Tongue (tissue), 2 donors: ENCODE results near the gene ZMIZ1. TPM values are rescaled to one million over a fixed set of nuclear protein-coding genes. Genes with fewer than 3 reads are reported as not detected.

Experiments used
- DNase-seq: peaks from one replicate; pipeline ENCODE4 v3.0.0-alpha.2; 2015
- total RNA-seq: library from RNA; depleted of rRNA; stranded (reverse); fragments of >200 nt; gene quantifications from one replicate; pipeline ENCODE4 v1.2.3, GENCODE V29; 2014

ZMIZ1 gene
- total RNA-seq, 1 donor from 2014 or later, result 31.6 TPM

DNA sequence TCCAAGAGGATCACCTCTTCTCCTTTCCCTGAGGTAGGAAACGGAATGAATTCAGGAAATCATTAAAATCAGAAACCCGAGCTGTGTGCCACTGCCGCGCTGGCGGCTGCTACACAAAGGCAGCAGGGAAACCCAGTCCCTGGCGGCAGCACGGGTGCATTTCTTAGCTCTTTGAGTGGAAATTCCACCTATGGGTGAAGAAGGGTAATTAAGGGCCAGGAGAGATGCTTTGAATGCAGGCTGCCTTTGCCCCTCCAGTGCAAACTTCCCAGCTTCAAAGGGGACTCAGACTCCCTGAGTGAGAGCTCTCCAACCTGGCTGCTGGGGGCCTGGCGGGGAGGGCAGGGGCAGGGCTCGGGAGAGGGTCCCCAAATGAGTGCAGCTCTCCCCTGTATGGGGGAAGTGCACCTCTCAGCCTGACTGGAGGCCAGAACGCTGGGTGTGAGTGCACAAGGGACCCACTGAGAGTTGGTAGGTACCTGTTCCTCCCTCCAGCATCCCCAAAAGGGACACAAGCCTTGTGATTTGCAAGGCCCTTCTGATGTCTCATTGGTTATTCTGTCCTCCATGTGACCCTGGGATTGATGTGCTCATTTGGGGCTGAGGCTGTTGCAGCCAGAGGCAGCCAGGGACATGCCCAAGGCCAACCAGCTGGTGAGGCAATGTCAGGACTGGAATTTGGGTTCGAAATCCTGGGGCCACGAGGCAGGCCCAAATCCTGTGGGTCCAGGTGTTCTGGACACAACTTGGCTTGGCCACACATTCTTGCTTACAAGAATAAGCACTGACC is 16.3 kb upstream of the ZMIZ1 start:
- no peak for DNase-seq

DNA sequence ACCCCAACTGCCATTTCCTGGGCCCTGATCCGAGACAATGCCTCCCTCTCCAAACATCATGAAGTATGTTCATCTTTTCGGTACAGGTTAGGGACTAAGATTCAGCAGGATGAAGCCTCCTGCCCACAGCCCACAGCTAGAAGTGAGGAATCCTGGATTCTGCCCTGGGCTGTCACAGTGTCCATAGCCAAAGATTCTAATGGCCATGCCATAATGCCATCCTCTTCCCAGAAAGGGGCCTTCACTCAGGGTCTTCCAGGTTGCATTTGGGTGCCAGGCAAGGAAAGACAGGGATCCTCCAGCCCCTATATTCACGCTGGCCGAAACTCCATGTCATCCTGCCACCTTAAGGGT is 15.7 kb upstream of the ZMIZ1 start:
- no peak for DNase-seq

DNA sequence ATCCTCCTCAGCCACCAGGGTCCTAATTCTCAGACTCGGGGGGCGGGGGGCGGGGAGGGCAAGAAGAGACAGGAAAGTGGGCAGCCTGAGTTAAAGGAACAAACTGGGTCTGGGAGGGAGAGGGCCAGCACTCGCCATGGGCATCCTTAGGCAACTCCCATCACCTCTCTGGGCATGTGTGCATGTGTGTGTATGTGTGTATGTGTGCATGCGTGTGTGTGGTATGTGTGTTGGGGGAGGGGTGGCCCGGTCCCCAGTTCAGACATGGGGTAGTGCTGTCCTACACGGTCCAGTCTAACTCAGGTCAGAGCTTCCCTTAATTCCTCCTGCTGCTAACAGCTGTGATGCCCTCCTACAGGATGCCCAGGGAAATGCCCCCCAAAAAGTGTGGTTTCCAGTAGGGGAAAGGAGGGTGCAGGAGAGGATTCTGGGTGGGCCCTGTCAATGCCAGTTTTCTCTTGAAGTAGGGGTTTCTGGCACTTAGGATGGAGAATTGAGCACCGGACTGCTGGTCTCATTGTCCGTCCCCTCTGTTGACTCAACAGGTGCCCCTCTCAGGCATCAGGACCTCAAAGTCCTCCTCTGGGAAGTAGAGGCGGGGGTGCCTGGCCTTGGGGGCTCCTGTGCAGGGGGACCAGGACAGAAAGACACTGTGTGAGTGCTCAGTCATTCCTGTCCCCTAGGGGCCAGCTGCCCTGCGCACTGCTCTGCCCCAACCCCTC is 15.1 kb upstream of the ZMIZ1 start:
- no peak for DNase-seq

DNA sequence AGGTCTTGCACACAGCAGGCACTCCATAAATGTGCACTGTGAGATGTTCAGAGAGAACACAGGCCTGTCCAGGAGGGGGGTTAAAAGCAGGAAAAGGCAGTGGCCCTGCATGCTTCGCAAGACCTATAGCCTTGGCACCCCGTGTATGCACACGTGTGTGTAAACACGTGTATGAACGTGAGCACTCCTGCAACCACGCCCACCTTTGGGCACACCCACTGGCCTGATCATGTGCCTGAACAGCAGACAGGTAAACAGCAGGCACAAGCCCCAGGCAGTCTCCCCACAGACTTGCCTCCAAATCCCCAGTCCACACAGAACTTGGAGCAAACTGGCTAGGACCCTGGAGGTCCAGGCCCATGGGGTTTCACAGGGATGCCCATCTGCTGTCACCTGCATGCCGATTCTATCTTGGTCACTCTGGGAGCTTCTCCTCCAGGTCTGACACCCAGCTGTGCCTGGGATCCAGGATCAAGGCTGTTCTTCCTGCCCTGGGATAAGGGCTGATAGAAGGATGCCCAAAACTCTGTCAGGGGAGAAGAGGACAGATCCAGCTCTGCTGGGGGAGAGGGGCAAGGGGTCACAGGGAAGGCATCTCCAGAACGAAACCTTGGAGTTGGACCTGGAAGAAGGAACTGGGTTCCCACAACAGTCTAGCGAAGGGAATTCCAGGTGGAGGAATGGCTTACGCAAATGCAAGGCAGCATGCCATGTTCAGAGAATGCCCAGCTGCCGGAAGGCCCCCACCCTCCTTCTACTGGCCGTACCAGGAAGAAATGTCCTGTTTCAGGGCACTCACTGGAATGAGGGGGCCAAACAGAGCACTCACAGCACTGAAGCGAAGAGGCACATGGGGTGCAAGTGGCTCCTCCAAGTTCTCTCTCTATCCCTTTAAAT is 14.3 kb upstream of the ZMIZ1 start:
- DNase-seq, result no peak

DNA sequence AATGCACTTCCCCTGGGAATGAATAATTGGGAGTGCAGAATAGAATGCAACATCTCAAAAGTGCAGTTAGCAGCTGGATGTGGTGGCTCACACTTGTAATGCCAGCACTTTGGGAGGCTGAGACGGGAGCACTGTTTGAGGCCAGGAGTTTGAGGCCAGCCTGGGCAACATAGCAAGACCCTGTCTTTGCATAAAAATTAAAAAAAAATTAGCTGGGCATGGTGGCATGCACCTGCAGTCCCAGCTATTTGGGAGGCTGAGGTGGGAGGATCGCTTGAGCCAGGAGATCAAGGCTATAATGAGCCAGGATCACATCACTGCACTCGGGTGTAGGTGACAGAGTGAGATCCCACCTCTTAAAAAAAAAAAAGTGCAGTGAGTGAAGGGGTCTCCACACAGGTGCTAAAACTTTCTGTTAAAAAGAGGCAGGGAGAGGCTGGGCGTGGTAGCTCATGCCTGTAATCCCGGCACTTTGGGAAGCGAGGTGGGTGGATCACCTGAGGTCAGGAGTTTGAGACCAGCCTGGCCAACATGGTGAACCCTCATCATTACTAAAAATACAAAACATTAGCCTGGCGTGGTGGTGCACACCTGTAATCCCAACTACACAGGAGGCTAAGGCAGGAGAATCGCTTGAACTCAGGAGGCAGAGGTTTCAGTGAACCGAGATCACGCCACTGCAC is 13.5 kb upstream of the ZMIZ1 start:
- DNase-seq, result no peak

DNA sequence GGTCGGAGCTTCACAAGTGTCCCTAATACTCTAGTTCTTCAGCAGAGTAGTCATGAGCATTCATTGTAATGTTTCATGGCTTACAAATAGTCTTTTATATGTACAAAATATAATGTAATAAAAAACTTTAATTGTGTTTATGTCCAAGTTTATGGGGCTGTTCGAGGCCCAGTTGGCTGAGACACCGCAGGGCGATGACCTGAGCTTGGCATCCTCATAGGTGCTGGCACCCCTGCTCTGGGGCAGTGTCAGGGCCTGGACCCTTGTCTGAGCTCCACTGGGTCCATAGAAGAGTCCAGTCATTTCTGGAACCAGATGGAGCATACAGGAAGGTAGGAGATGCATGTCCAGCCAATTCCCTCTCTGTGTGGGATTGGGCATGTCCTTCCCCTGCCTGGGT is 12.9 kb upstream of the ZMIZ1 start:
- DNase-seq, result no peak

DNA sequence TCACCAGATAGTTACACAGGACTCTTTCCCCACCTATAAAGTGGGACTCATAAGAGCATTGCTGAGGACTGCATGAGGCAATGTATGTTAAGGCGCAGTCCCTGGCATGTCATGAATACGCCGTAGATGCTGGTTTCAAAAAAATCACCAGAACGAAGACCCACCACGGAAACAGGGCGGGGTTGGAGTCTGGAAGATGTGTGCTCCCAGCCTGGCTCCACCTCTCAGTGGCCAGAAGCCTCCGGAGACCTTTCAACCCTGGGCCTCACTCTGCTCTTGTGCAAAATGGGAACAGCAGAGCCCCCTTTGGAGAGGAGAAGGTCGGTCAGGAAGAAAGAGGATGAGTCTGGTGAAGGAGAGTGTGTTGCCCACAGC is 12.4 kb upstream of the ZMIZ1 start:
- DNase-seq, result no peak

DNA sequence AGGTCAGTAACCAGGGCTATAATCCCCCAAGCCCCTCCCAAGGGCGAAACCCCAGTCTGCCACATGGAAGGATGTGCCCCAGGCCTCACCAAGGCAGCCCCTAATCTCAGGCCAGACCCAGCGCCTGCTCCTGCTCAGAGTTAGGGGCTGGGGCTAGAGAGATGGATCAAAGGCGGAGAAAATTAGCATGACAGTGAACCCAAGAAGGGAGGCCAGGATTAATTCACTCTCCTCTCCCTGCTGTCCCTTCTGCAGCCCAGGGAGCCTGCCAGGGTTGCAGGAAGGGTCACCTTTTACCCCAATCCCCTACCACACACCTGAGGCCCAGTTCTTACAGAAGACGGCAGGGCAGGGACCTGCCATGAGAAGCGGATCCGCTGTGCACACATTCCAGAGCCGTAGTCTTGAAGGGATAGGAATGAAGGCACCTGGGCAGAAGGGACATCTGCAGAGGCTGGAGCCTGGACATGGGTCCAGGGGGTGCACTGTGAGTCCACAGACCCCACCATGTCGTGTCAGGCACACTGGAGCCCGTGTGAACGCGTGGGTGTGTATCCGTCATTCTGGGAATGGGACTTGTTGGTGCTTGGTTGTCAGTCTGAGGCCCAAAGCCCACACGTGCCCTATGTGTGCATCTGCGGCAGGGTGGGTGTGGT is 11.9 kb upstream of the ZMIZ1 start:
- DNase-seq, result no peak

DNA sequence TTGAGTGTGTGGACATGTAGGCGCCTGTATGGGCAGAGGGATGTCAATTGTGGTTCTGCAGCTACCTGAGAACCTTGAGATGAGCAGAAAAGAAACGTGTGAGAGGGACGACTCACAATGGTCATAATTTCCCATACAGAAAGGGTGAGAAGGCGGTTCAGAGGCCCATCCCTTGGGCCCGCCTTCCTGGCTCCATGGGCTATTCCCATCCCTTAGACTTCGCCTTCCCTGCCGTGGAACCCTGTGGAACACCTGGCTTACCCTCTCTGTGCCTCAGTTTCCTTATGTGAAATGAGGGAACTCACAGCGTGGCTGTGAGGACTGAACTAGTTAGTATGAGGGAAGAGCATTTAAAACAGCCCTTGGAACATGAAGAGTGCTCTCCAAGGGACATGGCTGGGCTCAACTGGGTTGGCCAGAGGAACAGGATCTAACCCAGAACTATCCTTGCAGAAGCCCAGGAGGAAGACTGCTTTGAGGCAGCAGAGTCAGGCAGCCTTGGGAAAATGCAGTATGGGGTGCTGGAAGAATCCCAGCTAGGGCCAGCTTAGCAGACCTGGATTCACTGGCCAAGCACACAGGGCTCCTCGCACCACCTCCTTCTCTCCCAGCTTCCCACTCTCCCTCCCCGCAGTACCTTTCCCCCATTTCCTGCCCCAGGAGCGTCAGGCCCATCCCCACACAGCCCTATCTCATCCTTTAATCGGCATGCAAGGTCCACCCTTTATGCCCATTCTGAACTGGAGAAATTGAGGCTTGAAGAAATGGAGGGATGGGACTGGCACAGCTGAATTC is 11.1 kb upstream of the ZMIZ1 start:
- no peak for DNase-seq

DNA sequence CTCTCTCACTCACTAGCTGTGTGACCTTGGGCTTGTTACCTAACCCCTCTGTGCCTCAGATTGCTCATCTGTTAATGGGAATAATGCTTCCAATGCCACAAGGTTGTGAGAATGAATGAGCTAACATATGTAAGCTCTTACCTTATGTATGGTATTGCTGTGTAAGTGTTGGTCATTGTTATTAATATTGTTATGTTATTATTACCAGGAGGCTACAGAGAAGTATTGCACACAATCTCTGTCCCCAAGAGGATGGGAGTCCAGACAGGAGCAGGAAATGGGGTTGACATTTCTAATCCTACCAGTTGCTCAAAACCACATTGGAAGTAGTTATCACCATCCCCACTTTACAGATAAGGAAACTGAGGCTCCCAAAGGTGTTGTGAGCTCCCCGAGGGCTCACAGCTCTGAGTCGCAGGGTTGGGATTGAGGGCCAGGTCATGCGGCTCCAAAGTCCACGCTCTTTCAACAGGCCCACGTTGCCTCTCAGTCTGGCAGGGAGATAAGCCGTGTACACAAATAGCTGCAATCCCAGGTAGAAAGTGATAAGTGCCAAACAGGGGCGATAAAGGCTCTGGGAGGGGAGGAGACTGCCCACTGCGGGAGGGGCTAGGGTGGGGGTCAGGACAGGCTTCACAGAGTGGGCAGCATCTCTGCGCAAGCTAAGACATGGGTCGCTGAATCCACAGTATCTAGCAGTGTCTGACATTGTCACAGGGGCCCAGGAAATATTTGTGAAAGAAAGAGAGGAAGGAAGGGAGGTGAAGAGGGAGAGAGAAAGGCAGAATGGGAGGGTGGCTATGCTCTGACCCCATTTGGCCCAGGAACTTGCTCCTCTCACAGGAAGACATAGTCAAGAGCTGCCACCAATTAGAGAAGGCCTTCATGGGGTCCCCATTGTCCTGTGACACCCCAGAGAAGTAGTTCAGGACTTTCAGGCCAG is 9.6 kb upstream of the ZMIZ1 start:
- no peak for DNase-seq

DNA sequence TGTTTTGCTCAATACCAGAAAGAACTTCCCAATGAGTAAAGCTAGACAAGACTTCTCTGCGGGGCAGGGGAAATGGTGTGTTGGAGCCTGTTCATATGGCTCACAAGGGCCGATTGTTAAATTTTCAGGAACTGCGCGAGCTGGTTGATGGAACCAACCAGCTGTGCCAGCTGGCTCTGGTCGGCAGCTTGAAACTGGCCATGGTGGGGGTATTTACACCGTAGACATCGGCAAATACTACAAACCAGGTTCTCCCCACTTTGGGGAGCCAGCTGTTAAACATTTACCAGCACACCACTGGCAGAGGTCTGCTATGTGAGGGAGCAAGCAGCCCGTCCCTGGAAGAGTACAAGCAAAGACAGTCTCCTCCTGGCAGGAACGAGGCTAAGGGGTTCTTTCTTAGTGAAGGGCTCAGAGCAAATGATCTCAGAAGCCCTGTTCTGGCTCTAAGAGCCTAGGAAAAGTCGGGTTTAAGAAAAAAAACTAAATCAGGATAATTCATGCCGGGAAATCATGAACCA is 8.8 kb upstream of the ZMIZ1 start:
- DNase-seq, result peak; percentile 75

DNA sequence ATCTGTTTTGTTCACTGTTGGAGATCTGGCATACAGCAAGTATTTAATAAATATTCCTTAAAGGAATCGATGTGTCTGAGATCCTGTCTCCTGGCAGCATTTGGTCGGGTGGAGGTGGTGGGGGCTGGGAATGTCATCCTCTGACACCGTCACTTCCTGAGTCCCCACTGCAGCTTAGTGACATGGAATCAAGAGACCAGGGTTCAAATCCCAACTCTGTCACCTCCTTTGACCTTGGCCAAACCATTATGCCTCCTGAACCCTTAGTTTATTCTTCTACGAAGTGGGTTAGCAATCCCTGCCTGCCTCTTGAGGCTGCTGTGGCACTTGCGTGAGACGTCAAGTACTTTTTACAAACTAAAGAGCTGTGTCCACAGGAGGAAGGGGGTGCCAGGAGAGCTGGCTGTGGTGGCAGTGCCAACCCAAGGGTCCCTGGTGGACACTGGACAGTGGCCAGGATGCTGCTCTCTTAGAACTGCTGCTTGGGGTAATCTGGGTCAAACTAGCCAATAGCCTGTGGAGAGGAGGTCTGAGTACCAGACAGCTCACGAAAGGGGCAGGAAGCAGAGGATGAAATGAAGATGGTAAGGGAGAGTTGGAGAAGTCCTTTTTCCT is 8.0 kb upstream of the ZMIZ1 start:
- no peak for DNase-seq

DNA sequence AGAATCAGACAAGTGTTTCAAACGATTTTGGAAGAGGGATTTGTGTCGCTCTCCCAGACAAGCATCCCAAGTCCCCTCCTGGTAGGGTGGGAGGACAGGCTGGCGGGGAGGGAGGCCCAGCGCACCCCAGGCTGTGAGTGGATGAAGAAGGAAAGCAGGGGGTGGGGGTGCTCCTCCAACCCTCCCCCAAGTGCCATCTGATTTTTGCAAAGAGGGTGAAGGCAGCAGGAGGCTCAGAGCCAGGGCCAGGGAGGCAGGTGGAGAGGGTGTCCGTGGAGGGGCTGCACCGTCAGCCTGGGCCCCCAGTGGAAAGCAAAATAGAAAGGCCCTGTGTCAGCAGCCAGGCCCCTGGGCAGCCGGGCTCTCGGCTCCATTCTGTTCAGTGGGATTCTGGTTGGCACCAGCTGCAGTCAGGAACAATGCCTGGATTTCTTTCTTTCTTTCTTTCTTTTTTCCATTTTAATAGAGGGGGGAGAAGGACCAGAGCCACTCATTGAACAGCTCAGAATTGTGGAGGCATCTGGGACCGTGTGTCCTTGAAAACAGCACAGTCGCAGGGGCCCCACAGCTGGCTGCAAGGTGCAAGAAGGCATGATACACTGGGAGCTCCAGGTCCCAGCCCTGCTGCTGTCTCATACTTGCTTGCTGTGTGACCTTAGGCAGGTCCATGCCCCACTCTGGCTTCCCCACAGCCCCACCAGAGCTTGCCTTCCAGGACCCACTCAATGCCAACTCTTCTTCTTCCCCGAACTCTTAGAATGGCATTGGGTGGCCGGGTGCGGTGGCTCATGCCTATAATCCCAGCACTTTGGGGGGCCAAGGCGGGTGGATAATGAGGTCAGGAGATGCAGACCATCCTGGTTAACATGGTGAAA is 7.1 kb upstream of the ZMIZ1 start:
- no peak for DNase-seq

DNA sequence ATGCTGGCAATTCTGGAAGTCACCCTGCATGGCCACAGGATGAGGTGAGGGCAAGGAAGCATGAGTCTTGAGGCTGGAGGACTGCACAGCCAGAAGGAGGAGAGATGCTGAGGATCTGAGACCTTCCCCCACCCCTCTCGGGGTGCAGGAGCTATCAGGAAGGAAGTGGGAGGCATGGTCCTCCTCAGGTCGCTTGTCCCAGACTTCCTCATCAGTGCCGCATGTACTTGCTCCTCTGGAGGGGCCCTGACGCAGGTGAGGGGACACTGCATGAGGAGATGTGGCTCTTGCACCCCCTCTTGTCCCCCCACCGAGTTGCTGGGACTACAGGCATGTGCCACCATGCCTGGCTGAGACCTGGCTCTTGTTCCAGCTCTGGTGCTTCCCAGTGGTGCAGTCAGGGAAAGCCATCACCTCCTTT is 5.7 kb upstream of the ZMIZ1 start:
- no peak for DNase-seq

DNA sequence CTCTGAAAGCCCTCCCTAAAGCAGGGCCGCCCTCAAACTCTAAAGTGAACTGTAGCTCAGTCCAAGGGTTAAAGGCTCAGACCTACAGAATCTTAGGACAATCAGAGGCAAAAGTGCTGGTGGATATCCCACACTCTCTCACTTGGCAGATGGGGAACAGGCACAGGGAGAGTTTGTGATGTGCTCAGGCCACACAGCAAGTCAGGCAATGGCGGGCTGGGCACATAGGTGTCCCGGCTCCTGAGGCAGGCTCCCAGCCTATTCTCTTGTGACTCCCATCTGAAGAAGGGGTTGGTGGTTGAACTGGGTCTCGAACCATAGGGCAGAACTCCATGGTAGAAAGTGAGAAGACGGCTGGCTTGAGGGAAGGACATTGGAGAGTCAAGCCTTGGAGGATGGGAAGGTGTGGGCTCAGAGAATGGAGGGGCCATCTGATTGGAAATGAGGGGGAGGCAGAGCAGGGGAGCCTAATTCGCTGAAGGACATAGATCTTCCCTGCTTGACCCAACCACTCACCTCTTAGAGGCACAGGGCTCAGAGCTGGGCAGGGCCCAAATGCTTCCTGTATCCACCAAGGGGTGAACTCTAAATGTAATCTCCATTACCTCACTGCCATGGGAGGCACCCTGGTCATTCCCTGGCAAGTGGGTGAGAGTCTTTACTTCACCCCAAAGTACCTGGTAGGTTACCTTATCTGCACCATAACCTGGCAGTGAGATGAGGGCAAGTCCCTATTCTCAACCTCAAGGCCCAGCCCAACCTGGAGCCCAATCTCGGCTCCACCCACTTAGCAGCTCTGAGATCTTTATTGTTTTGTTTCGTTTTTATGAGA is 4.9 kb upstream of the ZMIZ1 start:
- no peak for DNase-seq

DNA sequence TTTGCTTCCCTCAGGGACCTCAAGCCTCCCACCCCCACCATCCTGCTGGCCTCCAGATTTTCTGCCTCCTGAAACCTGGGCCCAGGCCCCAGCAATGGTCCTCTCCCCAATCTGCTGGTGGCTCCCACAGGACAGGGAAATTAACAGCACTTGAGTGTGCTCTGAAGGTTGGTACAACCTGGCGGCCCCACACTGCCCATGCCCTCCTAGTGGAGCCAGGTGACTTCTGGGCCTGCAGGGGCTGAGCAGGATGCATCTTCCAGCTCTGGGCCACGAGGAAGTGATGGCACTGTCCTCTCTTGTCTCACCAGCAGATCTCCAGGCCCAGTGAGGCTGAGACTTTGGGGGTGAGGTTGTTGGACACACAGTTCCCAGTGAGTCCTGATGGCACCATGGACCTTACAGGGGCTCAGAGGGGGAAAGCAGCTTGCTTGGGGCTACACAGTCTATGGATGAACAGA is 3.6 kb upstream of the ZMIZ1 start:
- DNase-seq, result no peak

DNA sequence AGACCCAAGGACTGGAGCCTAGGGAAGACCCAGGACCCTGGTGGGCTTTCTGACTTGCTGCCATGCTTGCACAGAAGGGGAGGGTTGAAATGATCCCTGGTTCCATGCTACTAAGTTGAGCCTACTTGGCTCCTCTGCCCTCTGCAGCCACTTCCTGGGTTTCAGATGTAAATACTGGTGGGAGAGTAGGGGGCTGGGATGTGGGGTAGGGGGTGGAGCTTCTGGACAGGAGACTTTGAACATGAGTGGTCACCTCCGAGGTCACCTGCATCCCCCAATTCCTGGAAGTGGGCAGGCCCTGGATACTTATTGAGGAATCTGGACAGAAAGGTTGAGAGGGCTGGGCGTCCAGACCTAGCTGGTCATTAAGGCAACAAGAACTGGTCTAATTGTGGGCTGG is 2.9 kb upstream of the ZMIZ1 start:
- no peak for DNase-seq
